Measurements from ENCODE around the gene OR2T6. TPM values are rescaled to one million over a fixed set of nuclear protein-coding genes. Genes with fewer than 3 reads are reported as not detected.
"Not testable (repeated sequence)": the region's sequence is repeated elsewhere in the genome, so short reads cannot be mapped to it uniquely, and the experiment has no call there.

The OR2T6 gene
- polyA plus RNA-seq, 2 of the 4 experiments (the other 2 are of a cell fraction): not detected

DNA sequence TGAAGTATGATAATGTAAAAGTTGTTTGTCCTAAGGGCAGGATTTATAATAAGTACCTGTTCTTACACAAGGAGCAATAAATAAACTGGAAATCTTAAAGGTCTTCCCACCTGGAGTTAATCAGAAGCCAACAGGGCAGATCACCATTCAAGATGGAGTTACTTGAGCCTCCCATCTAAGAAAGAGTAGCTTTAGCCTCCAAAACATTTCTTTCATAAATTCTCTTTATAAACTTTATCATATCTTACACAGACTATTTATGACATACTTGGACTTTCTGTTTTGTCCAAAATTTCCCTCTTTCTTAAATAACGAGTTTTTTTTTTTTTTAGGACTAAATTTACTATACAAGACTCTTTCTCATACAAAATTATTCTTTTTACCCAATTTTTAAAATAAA, 45.8 kb downstream of the OR2T6 start:
- no peak overlapping the region for H3K4me2 ChIP-seq
- no peaks in the 10 kb centered on the region for H3K4me1 ChIP-seq
- ATAC-seq (no peak), FAIRE-seq (no peak), DNase-seq (ENCODE audit: low read depth in 1 of 2, low spot score in 1 of 2) (peak in 1 of 2 experiments; percentile 4)
- TF ChIP-seq KDM1A (IDR thresholded peaks at IDR 0.05; ENCODE audit: low read depth): no peak
- no peak for TF ChIP-seq EHMT2 (IDR thresholded peaks at IDR 0.05; ENCODE audit: low read depth)
- TF ChIP-seq ZFP36 (IDR thresholded peaks at IDR 0.05; ENCODE audit: borderline replicate concordance, partially characterized antibody): peak; percentile 73
- no peak for TF ChIP-seq NPAS2 (CRISPR knock-in tag; IDR thresholded peaks at IDR 0.05; ENCODE audit: borderline replicate concordance)
- 2% methylated on average over 1 of the region's 1 CpG for WGBS (ENCODE audit: missing lambda C conversion rate)
- CTCF ChIA-PET: interaction anchor here (0.6 kb wide), 1 partner anchor 547 kb away, joined by 4 read pairs; no protein-coding TSS in a partner anchor
- H3K4me3 ChIP-seq: no peak overlapping the region
- H3K9me3 ChIP-seq: peaks cover 5% of the 10 kb centered on the region; the same call in 2 of the 3 replicates
- no peak overlapping the region for H3K27ac ChIP-seq
- POLR2A ChIA-PET: no interaction called here

DNA sequence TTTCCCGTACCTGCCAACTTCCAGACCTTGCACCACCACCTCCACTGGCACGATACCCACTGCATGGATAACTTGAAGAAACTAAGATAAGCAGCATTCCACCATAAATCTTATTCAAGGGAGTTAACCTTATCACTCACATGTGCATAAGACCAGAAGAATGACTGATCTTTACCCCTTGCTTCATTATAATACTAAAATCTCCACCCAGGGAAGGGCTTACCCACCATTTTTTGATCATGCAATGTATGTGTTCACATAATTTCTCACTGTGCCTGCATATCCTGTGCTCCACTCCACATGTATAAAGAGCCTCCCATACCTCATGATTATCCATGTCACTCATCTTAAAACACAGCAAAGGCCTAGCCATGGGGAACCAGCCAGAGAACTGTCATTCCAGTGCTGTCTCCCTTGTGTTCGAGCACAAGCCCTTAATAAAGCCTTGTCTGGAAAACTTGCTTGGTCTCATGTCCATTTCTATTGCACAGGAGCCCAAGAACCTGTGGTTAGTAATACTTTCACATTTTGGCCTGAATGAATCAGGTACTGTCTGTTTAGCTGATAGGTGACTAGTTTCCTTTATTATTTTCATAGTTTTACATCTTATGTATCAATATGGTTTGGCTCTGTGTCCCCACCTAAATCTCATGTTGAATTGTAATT, 52.1 kb downstream of the OR2T6 start:
- CTCF ChIA-PET: interaction anchor here (0.6 kb wide), 1 partner anchor 457 kb away, joined by 3 read pairs; no protein-coding TSS in a partner anchor
- WGBS (ENCODE audit: missing lambda C conversion rate): 0% methylated on average over 3 of the region's 3 CpGs
- H3K9me3 ChIP-seq: not testable (repeated sequence)

GRCh38 chr1:248428192-248428533, 52.6 kb downstream of the OR2T6 start:
- 1% methylated on average over 3 of the region's 3 CpGs for WGBS (ENCODE audit: missing lambda C conversion rate)
- H3K4me2 ChIP-seq; POLR2A ChIA-PET; H3K4me3 ChIP-seq; FAIRE-seq; ATAC-seq; DNase-seq (ENCODE audit: low read depth in 1 of 2, low spot score in 1 of 2); H3K4me1 ChIP-seq; H3K27ac ChIP-seq; H3K9me3 ChIP-seq: not testable (repeated sequence)
- CTCF ChIA-PET: interaction anchor here (0.6 kb wide), 1 partner anchor 457 kb away, joined by 3 read pairs; no protein-coding TSS in a partner anchor

More for the DNA sequence above, 52.1 kb downstream of the OR2T6 start:
- H3K4me1 ChIP-seq; ATAC-seq; H3K4me3 ChIP-seq; H3K4me2 ChIP-seq; DNase-seq (ENCODE audit: low read depth in 1 of 2, low spot score in 1 of 2); H3K27ac ChIP-seq; POLR2A ChIA-PET: not testable (repeated sequence)
- peak; percentile 59 for FAIRE-seq

- H3K9me3 ChIP-seq; ATAC-seq; H3K27ac ChIP-seq; POLR2A ChIA-PET; H3K4me2 ChIP-seq; H3K4me1 ChIP-seq; DNase-seq (ENCODE audit: low read depth in 1 of 2, low spot score in 1 of 2); H3K4me3 ChIP-seq; FAIRE-seq; CTCF ChIA-PET: not testable (repeated sequence)
- 7% methylated on average over 11 of the region's 11 CpGs for WGBS (ENCODE audit: missing lambda C conversion rate)
Observed at GRCh38 chr1:248431683-248432082, 56.1 kb downstream of the OR2T6 start.

DNA sequence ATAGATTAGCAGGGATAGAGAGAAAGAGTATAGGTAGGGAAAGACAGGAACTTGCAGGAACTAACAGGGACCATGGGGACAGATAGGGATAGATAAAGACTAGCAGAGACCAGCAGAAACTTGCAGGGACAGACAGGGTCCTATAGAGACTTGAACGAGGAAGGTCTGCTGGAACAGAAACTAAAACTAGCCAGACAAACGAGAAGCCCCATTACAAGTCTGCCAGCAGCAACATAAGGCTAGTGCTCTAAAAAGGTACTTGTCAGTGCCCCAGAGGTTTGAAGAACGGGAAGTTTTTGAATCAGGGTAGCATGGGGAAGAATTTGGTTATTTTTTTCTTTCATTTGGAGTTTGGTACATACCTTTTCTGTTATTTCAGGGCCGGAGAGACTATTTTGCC, 56.7 kb downstream of the OR2T6 start:
- H3K27ac ChIP-seq; H3K4me2 ChIP-seq; POLR2A ChIA-PET; DNase-seq (ENCODE audit: low read depth in 1 of 2, low spot score in 1 of 2); CTCF ChIA-PET; H3K4me3 ChIP-seq; ATAC-seq; H3K4me1 ChIP-seq; H3K9me3 ChIP-seq; FAIRE-seq: not testable (repeated sequence)
- WGBS (ENCODE audit: missing lambda C conversion rate): 0% methylated on average over 4 of the region's 4 CpGs

DNA sequence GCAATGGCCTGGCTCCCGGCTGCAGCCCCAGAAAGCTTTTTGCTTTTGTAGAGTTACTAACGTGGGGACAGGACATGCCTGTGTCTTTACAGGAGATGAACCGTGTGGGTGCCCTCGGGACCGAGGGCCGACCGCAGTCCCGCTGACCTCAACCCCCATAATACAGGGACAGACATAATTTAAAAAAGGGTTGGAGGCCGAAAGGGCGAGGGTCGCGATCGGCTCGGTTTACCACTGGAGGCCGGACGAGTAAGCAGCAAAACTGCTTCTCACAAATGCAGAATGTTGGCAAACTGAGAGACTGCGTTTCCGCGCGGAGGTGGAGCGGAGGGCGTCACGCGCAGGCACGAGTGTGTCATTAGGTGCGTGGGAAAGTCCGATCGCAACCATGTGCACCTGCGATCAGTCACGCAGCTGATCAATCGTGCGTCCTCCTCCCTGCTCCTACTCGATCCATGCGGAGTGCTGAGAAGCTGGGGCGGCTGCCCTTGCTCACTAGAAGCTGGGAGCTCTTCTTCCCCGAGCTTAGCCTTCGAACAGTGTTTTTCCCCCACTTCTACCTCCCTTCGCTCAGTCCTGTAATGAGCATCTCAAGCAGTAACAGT, 58.4 kb downstream of the OR2T6 start:
- FAIRE-seq, H3K4me3 ChIP-seq: not testable (repeated sequence)
- 56% methylated on average over 35 of the region's 38 CpGs for WGBS (ENCODE audit: missing lambda C conversion rate)

GRCh38 chr1:248434913-248435312, 59.4 kb downstream of the OR2T6 start:
- whole genome bisulfite sequencing (ENCODE audit: missing lambda C conversion rate): 52% methylated on average over 6 of the region's 6 CpGs
- FAIRE-seq: not testable (repeated sequence)

More for the DNA sequence above, 58.4 kb downstream of the OR2T6 start:
- H3K4me1 ChIP-seq; H3K4me2 ChIP-seq; DNase-seq (ENCODE audit: low read depth in 1 of 2, low spot score in 1 of 2); CTCF ChIA-PET; H3K9me3 ChIP-seq; ATAC-seq; POLR2A ChIA-PET; H3K27ac ChIP-seq: not testable (repeated sequence)

DNA sequence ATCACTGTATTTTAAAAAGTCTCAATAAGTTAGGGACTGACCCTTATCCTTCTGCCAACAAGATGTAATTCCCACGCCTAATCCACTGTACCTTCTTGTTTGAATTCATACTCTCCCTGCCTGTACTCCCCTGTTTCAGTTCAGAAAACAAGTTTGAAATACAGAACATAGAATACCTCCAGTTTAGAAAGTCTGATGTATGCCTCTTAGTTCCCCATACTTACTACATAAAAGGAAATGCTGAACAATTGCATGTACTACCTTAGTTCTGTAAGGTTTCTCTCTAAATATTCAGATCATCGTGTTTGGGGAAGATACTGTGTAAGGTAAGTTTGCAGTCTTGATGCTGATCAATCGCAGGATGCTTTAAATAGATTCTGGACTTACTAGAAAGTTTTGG, 60.8 kb downstream of the OR2T6 start:
- ATAC-seq; DNase-seq (ENCODE audit: low read depth in 1 of 2, low spot score in 1 of 2); H3K4me1 ChIP-seq; H3K27ac ChIP-seq; H3K4me3 ChIP-seq; CTCF ChIA-PET; H3K9me3 ChIP-seq; FAIRE-seq; H3K4me2 ChIP-seq; POLR2A ChIA-PET: not testable (repeated sequence)
- 1% methylated on average over 3 of the region's 3 CpGs for WGBS (ENCODE audit: missing lambda C conversion rate)

More at GRCh38 chr1:248434913-248435312, 59.4 kb downstream of the OR2T6 start:
- H3K27ac ChIP-seq; H3K9me3 ChIP-seq; CTCF ChIA-PET; H3K4me3 ChIP-seq; DNase-seq (ENCODE audit: low read depth in 1 of 2, low spot score in 1 of 2); H3K4me2 ChIP-seq; H3K4me1 ChIP-seq; POLR2A ChIA-PET; ATAC-seq: not testable (repeated sequence)

- ATAC-seq; H3K4me1 ChIP-seq; H3K9me3 ChIP-seq; FAIRE-seq; H3K4me3 ChIP-seq; H3K4me2 ChIP-seq; DNase-seq (ENCODE audit: low read depth in 1 of 2, low spot score in 1 of 2); POLR2A ChIA-PET; H3K27ac ChIP-seq; CTCF ChIA-PET: not testable (repeated sequence)
- WGBS (ENCODE audit: missing lambda C conversion rate): 0% methylated on average over 1 of the region's 1 CpG
Observed at GRCh38 chr1:248438668-248439067, 63.1 kb downstream of the OR2T6 start.

DNA sequence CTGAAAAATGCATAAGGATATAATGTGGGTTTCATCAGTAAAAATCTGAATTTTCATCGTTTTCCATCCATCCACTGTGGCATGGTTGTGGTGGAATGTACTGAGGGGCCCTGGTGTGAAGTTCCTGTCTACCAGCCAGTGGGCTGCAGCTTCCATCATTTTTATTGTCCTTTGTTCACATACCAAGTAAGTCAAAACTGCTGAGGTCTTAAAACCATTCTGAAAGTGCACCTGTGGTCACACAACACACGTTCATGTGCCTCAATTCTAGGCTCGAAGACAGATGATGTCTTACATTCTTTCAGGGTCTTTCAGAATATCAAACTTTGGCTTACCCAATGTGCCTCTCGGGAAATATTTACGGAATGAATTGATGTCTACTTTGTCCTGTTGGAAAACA, 63.7 kb downstream of the OR2T6 start:
- under 1% methylated on average over 5 of the region's 5 CpGs for WGBS (ENCODE audit: missing lambda C conversion rate)
- CTCF ChIA-PET; POLR2A ChIA-PET; H3K4me1 ChIP-seq; H3K9me3 ChIP-seq; H3K4me2 ChIP-seq; H3K4me3 ChIP-seq; H3K27ac ChIP-seq; FAIRE-seq; ATAC-seq; DNase-seq (ENCODE audit: low read depth in 1 of 2, low spot score in 1 of 2): not testable (repeated sequence)
